Measurements from ENCODE around the gene MAP2K5. TPM values are rescaled to one million over a fixed set of nuclear protein-coding genes. Genes with fewer than 3 reads are reported as not detected.

Gene MAP2K5
- total and polyA plus RNA-seq, 4 donors, result 3.8 to 6.4 (median 5.6) TPM

DNA sequence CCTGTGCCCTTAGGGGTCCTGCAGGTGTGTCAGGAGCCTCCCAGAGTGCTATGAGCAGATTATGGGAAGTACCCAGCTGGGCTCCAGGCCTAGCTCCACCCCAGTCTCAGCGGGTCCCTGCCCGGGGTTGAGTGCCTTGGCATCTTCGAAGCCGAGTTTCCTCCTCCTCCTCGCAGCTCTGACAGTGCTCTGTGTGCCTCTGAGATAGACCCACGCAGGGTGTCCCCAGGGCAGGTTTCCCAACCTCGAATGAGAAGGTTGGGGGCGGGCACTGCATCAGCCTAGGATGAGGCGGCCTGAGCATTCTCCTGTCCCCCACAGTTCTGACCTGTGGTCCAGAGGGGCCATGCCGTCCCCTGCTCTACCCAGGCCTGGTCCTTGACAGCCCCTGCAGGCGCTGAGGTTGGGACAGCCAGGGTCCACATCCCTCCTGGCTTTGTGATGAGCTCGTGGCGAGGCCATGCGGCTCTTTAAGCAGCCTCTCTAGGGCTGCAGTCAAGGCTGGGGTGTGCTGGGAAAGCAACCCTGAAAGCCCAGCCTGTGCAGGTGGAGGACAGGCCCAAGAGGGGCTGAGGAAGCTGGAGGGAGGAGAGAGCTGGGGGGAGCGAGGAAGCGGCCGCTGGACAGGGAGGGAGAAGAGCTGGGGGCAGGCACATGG, 262.6 kb downstream of the MAP2K5 start:
- Histone ChIP-seq H3K4me1 (ENCODE audit: control insufficient read depth in 4 of 4, insufficient read depth in 4 of 4, low read length in 3 of 4) (no peaks in the 10 kb centered on the region), H3K27ac (ENCODE audit: low read depth in 1 of 2, low read length in 2 of 2) (no peak overlapping the region), H3K9ac (ENCODE audit: low read depth in 1 of 2, low read length in 2 of 2) (no peak overlapping the region), H3K27me3 (ENCODE audit: control insufficient read depth in 4 of 4, insufficient read depth in 4 of 4, low read length in 3 of 4) (no peaks in the 10 kb centered on the region), H3K36me3 (ENCODE audit: control insufficient read depth in 4 of 4, insufficient read depth in 3 of 4, low read depth in 1 of 4, low read length in 3 of 4) (peaks cover 0 to 8% (median 2%) of the 10 kb centered on the region in 4 donors), H3K9me3 (ENCODE audit: control insufficient read depth in 4 of 4, low read length in 3 of 4) (no peaks in the 10 kb centered on the region), H3K4me3 (ENCODE audit: low read depth in 1 of 3, low read length in 3 of 3) (no peak overlapping the region)
- DNase-seq (ENCODE audit: low spot score), result no peak
- WGBS, result 93% methylated on average over 17 of the region's 17 CpGs
- no peak for TF ChIP-seq FOXA2 (IDR thresholded peaks at IDR 0.05)
- no peak for TF ChIP-seq NR2F2 (IDR thresholded peaks at IDR 0.05)
- no peak for TF ChIP-seq HNF4G (IDR thresholded peaks at IDR 0.05)
- TF ChIP-seq, protein P1, sequence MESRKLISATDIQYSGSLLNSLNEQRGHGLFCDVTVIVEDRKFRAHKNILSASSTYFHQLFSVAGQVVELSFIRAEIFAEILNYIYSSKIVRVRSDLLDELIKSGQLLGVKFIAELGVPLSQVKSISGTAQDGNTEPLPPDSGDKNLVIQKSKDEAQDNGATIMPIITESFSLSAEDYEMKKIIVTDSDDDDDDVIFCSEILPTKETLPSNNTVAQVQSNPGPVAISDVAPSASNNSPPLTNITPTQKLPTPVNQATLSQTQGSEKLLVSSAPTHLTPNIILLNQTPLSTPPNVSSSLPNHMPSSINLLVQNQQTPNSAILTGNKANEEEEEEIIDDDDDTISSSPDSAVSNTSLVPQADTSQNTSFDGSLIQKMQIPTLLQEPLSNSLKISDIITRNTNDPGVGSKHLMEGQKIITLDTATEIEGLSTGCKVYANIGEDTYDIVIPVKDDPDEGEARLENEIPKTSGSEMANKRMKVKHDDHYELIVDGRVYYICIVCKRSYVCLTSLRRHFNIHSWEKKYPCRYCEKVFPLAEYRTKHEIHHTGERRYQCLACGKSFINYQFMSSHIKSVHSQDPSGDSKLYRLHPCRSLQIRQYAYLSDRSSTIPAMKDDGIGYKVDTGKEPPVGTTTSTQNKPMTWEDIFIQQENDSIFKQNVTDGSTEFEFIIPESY (IDR thresholded peaks at IDR 0.05), result no peak
- no peak for TF ChIP-seq HNF4A (conservative IDR thresholded peaks at IDR 0.05)
- no peak for TF ChIP-seq GABPA (IDR thresholded peaks at IDR 0.05 in 1 of 2, conservative IDR thresholded peaks at IDR 0.05 in 1 of 2)
- TF ChIP-seq YY1 (IDR thresholded peaks at IDR 0.05), result no peak
- no peak for TF ChIP-seq FOXA1 (IDR thresholded peaks at IDR 0.05)
- TF ChIP-seq, protein P2, sequence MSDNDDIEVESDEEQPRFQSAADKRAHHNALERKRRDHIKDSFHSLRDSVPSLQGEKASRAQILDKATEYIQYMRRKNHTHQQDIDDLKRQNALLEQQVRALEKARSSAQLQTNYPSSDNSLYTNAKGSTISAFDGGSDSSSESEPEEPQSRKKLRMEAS (IDR thresholded peaks at IDR 0.05), result no peak
- TF ChIP-seq TAF1 (conservative IDR thresholded peaks at IDR 0.05), result no peak
- TF ChIP-seq, protein P3, sequence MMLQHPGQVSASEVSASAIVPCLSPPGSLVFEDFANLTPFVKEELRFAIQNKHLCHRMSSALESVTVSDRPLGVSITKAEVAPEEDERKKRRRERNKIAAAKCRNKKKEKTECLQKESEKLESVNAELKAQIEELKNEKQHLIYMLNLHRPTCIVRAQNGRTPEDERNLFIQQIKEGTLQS (IDR thresholded peaks at IDR 0.05), result no peak
- TF ChIP-seq, protein P4, sequence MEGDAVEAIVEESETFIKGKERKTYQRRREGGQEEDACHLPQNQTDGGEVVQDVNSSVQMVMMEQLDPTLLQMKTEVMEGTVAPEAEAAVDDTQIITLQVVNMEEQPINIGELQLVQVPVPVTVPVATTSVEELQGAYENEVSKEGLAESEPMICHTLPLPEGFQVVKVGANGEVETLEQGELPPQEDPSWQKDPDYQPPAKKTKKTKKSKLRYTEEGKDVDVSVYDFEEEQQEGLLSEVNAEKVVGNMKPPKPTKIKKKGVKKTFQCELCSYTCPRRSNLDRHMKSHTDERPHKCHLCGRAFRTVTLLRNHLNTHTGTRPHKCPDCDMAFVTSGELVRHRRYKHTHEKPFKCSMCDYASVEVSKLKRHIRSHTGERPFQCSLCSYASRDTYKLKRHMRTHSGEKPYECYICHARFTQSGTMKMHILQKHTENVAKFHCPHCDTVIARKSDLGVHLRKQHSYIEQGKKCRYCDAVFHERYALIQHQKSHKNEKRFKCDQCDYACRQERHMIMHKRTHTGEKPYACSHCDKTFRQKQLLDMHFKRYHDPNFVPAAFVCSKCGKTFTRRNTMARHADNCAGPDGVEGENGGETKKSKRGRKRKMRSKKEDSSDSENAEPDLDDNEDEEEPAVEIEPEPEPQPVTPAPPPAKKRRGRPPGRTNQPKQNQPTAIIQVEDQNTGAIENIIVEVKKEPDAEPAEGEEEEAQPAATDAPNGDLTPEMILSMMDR (IDR thresholded peaks at IDR 0.05; ENCODE audit: low read depth, low read length, missing input control), result no peak
- no peak for TF ChIP-seq RXRA (IDR thresholded peaks at IDR 0.05)
- no peak for TF ChIP-seq SP1 (IDR thresholded peaks at IDR 0.05)
- no peak for TF ChIP-seq EGR1 (IDR thresholded peaks at IDR 0.05; ENCODE audit: low read depth in 2 of 2)
- no peak for TF ChIP-seq RAD21 (IDR thresholded peaks at IDR 0.05)
- TF ChIP-seq, protein P5, sequence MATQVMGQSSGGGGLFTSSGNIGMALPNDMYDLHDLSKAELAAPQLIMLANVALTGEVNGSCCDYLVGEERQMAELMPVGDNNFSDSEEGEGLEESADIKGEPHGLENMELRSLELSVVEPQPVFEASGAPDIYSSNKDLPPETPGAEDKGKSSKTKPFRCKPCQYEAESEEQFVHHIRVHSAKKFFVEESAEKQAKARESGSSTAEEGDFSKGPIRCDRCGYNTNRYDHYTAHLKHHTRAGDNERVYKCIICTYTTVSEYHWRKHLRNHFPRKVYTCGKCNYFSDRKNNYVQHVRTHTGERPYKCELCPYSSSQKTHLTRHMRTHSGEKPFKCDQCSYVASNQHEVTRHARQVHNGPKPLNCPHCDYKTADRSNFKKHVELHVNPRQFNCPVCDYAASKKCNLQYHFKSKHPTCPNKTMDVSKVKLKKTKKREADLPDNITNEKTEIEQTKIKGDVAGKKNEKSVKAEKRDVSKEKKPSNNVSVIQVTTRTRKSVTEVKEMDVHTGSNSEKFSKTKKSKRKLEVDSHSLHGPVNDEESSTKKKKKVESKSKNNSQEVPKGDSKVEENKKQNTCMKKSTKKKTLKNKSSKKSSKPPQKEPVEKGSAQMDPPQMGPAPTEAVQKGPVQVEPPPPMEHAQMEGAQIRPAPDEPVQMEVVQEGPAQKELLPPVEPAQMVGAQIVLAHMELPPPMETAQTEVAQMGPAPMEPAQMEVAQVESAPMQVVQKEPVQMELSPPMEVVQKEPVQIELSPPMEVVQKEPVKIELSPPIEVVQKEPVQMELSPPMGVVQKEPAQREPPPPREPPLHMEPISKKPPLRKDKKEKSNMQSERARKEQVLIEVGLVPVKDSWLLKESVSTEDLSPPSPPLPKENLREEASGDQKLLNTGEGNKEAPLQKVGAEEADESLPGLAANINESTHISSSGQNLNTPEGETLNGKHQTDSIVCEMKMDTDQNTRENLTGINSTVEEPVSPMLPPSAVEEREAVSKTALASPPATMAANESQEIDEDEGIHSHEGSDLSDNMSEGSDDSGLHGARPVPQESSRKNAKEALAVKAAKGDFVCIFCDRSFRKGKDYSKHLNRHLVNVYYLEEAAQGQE (IDR thresholded peaks at IDR 0.05), result no peak

All from liver (tissue), 9 donors.